Neural progenitor cell (in vitro differentiated cells): ENCODE data around the gene NPC2. TPM values are rescaled to one million over a fixed set of nuclear protein-coding genes. Genes with fewer than 3 reads are reported as not detected.

Source experiments
- DNase-seq: peaks from one replicate; pipeline ENCODE4 v3.0.0-alpha.2; 2016; ENCODE audit warnings: low spot score
- H2AFZ ChIP-seq: fragments of 200-600 bp; sonication (generic); replicated peaks from 2 replicates; pipeline ENCODE4 v1.6.1; 2016; ENCODE audit warnings: antibody characterized with exemption
- H3F3A ChIP-seq: fragments of 200-600 bp; sonication (generic); 2 replicates; pipeline ENCODE4 v1.6.1; 2016; ENCODE audit warnings: antibody characterized with exemption, low read depth
- H3K27ac ChIP-seq: fragments of 200-600 bp; sonication (generic); 2 replicates; pipeline ENCODE4 v1.5.1; 2016; ENCODE audit warnings: mild to moderate bottlenecking
- H3K27me3 ChIP-seq: fragments of 200-600 bp; sonication (generic); 2 replicates; pipeline ENCODE4 v1.6.1; 2016; ENCODE audit warnings: mild to moderate bottlenecking, moderate library complexity
- H3K36me3 ChIP-seq: fragments of 200-600 bp; sonication (generic); 2 replicates; pipeline ENCODE4 v1.5.1; 2016
- H3K4me1 ChIP-seq: fragments of 200-600 bp; sonication (generic); 2 replicates; pipeline ENCODE4 v1.6.1; 2016; ENCODE audit warnings: mixed run types
- H3K4me2 ChIP-seq: fragments of 200-600 bp; sonication (generic); 2 replicates; pipeline ENCODE4 v1.6.1; 2016
- H3K4me3 ChIP-seq: fragments of 200-600 bp; sonication (generic); 2 replicates; pipeline ENCODE4 v1.5.1; 2016
- H3K79me2 ChIP-seq: fragments of 200-600 bp; sonication (generic); 2 replicates; pipeline ENCODE4 v1.6.1; 2016; ENCODE audit warnings: low read depth
- H3K9ac ChIP-seq: fragments of 200-600 bp; sonication (generic); 2 replicates; pipeline ENCODE4 v1.6.1; 2016
- H3K9me3 ChIP-seq: fragments of 200-600 bp; sonication (generic); 2 replicates; pipeline ENCODE4 v1.5.1; 2016; ENCODE audit warnings: low read depth
- H4K20me1 ChIP-seq: fragments of 200-600 bp; sonication (generic); 2 replicates; pipeline ENCODE4 v1.6.1; 2016; ENCODE audit warnings: low read depth
- H3K27ac Mint-ChIP-seq: 3 replicates; pipeline ENCODE4 v1.8.0; 2021; ENCODE audit warnings: mixed read lengths
- H3K27me3 Mint-ChIP-seq: 2 replicates; pipeline ENCODE4 v1.8.0; 2022; ENCODE audit warnings: low read depth, mild to moderate bottlenecking, inconsistent platforms, moderate library complexity, mixed read lengths; ENCODE audit not compliant: insufficient read depth
- H3K36me3 Mint-ChIP-seq: 3 replicates; pipeline ENCODE4 v1.8.0; 2021; ENCODE audit warnings: mixed read lengths
- H3K4me1 Mint-ChIP-seq: 3 replicates; pipeline ENCODE4 v1.8.0; 2021; ENCODE audit warnings: mixed read lengths
- H3K4me3 Mint-ChIP-seq: 3 replicates; pipeline ENCODE4 v1.8.0; 2021; ENCODE audit warnings: mild to moderate bottlenecking, moderate library complexity, mixed read lengths
- H3K9me3 Mint-ChIP-seq: 3 replicates; pipeline ENCODE4 v1.8.0; 2020; ENCODE audit warnings: mixed read lengths
- CTCF ChIP-seq: fragments of 200-600 bp; sonication (generic); IDR thresholded peaks from 2 replicates; pipeline ENCODE4 v1.5.1; 2017; ENCODE audit warnings: antibody characterized with exemption, mild to moderate bottlenecking
- EZH2 ChIP-seq: fragments of 200-600 bp; sonication (generic); IDR thresholded peaks from 2 replicates; pipeline ENCODE4 v1.6.1; 2017; ENCODE audit warnings: antibody characterized with exemption, mild to moderate bottlenecking, moderate library complexity
- EZH2phosphoT487 ChIP-seq: fragments of 200-600 bp; sonication (generic); IDR thresholded peaks from 2 replicates; pipeline ENCODE4 v1.6.1; 2017; ENCODE audit warnings: antibody characterized with exemption
- total RNA-seq: library from RNA; depleted of rRNA; stranded (reverse); fragments of >200 nt; gene quantifications from 2 replicates; pipeline ENCODE4 v1.2.3, GENCODE V29; 2015; ENCODE audit warnings: low replicate concordance

The NPC2 gene
- total RNA-seq, 1 donor from 2014 or later: 371 TPM

- TF ChIP-seq EZH2 (no peak), EZH2phosphoT487 (no peak), CTCF (no peak)
- Histone ChIP-seq H3K27ac (no peak overlapping the region), H3F3A (no peaks in the 10 kb centered on the region), H3K4me2 (no peak overlapping the region), H3K9me3 (no peaks in the 10 kb centered on the region), H3K9ac (no peak overlapping the region), H3K4me3 (no peak overlapping the region), H2AFZ (no peak overlapping the region), H3K36me3 (no peaks in the 10 kb centered on the region), H3K27me3 (no peaks in the 10 kb centered on the region), H3K79me2 (no peaks in the 10 kb centered on the region), H4K20me1 (no peaks in the 10 kb centered on the region), H3K4me1 (peaks cover 14% of the 10 kb centered on the region)
- no peaks in the 10 kb centered on the region for H3K9me3 Mint-ChIP-seq
- H3K27me3 Mint-ChIP-seq: peaks cover 6% of the 10 kb centered on the region
- H3K4me1 Mint-ChIP-seq: peaks cover 7% of the 10 kb centered on the region
- DNase-seq: no peak
- H3K36me3 Mint-ChIP-seq: no peaks in the 10 kb centered on the region
- no peak overlapping the region for H3K27ac Mint-ChIP-seq
- H3K4me3 Mint-ChIP-seq: no peak overlapping the region
These were observed 29.6 kb upstream of the NPC2 start for GRCh38 chr14:74522740-74523139.

- H3K79me2 ChIP-seq: no peaks in the 10 kb centered on the region
- Mint-ChIP-seq H3K9me3 (no peaks in the 10 kb centered on the region), H3K36me3 (no peaks in the 10 kb centered on the region), H3K4me1 (peaks cover 12% of the 10 kb centered on the region), H3K27me3 (peaks cover 9% of the 10 kb centered on the region), H3K4me3 (no peak overlapping the region), H3K27ac (no peak overlapping the region)
- H2AFZ ChIP-seq: no peak overlapping the region
- no peaks in the 10 kb centered on the region for H3K27me3 ChIP-seq
- no peaks in the 10 kb centered on the region for H3K9me3 ChIP-seq
- no peaks in the 10 kb centered on the region for H3F3A ChIP-seq
- H3K4me3 ChIP-seq: no peak overlapping the region
- H3K27ac ChIP-seq: no peak overlapping the region
- no peak for TF ChIP-seq CTCF
- TF ChIP-seq EZH2: no peak
- TF ChIP-seq EZH2phosphoT487: no peak
- H3K4me2 ChIP-seq: no peak overlapping the region
- H3K9ac ChIP-seq: no peak overlapping the region
- H3K4me1 ChIP-seq: peaks cover 14% of the 10 kb centered on the region
- no peak for DNase-seq
- H4K20me1 ChIP-seq: no peaks in the 10 kb centered on the region
- no peaks in the 10 kb centered on the region for H3K36me3 ChIP-seq
These were observed 28.7 kb upstream of the NPC2 start for GRCh38 chr14:74521756-74522155.

- no peak for DNase-seq
- no peaks in the 10 kb centered on the region for H4K20me1 ChIP-seq
- no peak overlapping the region for H3K27ac ChIP-seq
- H3K4me2 ChIP-seq: no peak overlapping the region
- peaks cover 25% of the 10 kb centered on the region for H3K4me1 Mint-ChIP-seq
- no peaks in the 10 kb centered on the region for H3K79me2 ChIP-seq
- no peak overlapping the region for H2AFZ ChIP-seq
- peaks cover 12% of the 10 kb centered on the region for H3K4me1 ChIP-seq
- H3K27ac Mint-ChIP-seq: no peak overlapping the region
- H3K27me3 Mint-ChIP-seq: peaks cover 14% of the 10 kb centered on the region
- no peak overlapping the region for H3K4me3 Mint-ChIP-seq
- H3K9ac ChIP-seq: no peak overlapping the region
- no peaks in the 10 kb centered on the region for H3K27me3 ChIP-seq
- no peaks in the 10 kb centered on the region for H3K9me3 ChIP-seq
- no peaks in the 10 kb centered on the region for H3K36me3 Mint-ChIP-seq
- no peak overlapping the region for H3K4me3 ChIP-seq
- no peaks in the 10 kb centered on the region for H3K9me3 Mint-ChIP-seq
- no peaks in the 10 kb centered on the region for H3K36me3 ChIP-seq
- TF ChIP-seq CTCF: no peak
- no peak for TF ChIP-seq EZH2phosphoT487
- TF ChIP-seq EZH2: no peak
- no peaks in the 10 kb centered on the region for H3F3A ChIP-seq
These were observed 26.4 kb upstream of the NPC2 start for GRCh38 chr14:74519316-74520074.
